Neural cell (in vitro differentiated cells): Measurements from ENCODE around the gene POLK. TPM values are rescaled to one million over a fixed set of nuclear protein-coding genes. Genes with fewer than 3 reads are reported as not detected.
"Not testable (repeated sequence)": the region's sequence is repeated elsewhere in the genome, so short reads cannot be mapped to it uniquely, and the experiment has no call there.

Experiments used
- H2AFZ ChIP-seq: fragments of 200-600, 300-800 bp; sonication (generic), shearing (Covaris generic); 2 replicates; pipeline ENCODE4 v1.6.0; 2014; ENCODE audit warnings: low read depth, mild to moderate bottlenecking, antibody characterized with exemption, low read length, moderate library complexity
- H3F3A ChIP-seq: fragments of 200-600 bp; shearing (Covaris generic); 2 replicates; pipeline ENCODE4 v1.6.1; 2016; ENCODE audit warnings: mild to moderate bottlenecking, moderate library complexity, mixed read lengths, antibody characterized with exemption, low read length; ENCODE audit not compliant: insufficient read depth, poor library complexity, severe bottlenecking
- H3K27ac ChIP-seq: fragments of 200-600, 300-800 bp; sonication (generic), shearing (Covaris generic); 2 replicates; pipeline ENCODE4 v1.5.1; 2014; ENCODE audit warnings: mild to moderate bottlenecking, low read length, moderate library complexity
- H3K27me3 ChIP-seq: fragments of 300-800, 200-600 bp; sonication (generic), shearing (Covaris generic); 2 replicates; pipeline ENCODE4 v1.6.0; 2014; ENCODE audit warnings: mild to moderate bottlenecking, low read depth, low read length, moderate library complexity; ENCODE audit not compliant: insufficient read depth
- H3K36me3 ChIP-seq: fragments of 300-800, 200-600 bp; sonication (generic), shearing (Covaris generic); 2 replicates; pipeline ENCODE4 v1.5.1; 2014; ENCODE audit warnings: mild to moderate bottlenecking, antibody characterized with exemption, low read length, moderate library complexity; ENCODE audit not compliant: insufficient read depth
- H3K4me2 ChIP-seq: fragments of 300-800, 200-600 bp; sonication (generic), shearing (Covaris generic); 2 replicates; pipeline ENCODE4 v1.6.0; 2014; ENCODE audit warnings: mild to moderate bottlenecking, low read length
- H3K4me3 ChIP-seq: fragments of 300-800, 200-600 bp; sonication (generic), shearing (Covaris generic); 2 replicates; pipeline ENCODE4 v1.5.1; 2014; ENCODE audit warnings: mild to moderate bottlenecking, low read length, moderate library complexity
- H3K79me2 ChIP-seq: fragments of 200-600 bp; shearing (Covaris generic); replicated peaks from 2 replicates; pipeline ENCODE4 v1.6.0; 2014; ENCODE audit warnings: mild to moderate bottlenecking, low read length, moderate library complexity; ENCODE audit not compliant: insufficient read depth
- H3K9ac ChIP-seq: fragments of 300-800, 200-600 bp; sonication (generic), shearing (Covaris generic); 2 replicates; pipeline ENCODE4 v1.6.1; 2016; ENCODE audit warnings: mild to moderate bottlenecking, low read length, mixed read lengths
- H3K9me2 ChIP-seq: fragments of 200-600 bp; shearing (Covaris generic); 2 replicates; pipeline ENCODE4 v1.6.1; 2016; ENCODE audit warnings: mild to moderate bottlenecking, low read length, mixed read lengths; ENCODE audit not compliant: insufficient read depth
- H3K9me3 ChIP-seq: fragments of 200-600, 300-800 bp; sonication (generic), shearing (Covaris generic); 2 replicates; pipeline ENCODE4 v1.6.1; 2016; ENCODE audit warnings: mild to moderate bottlenecking, mixed run types, low read length, moderate library complexity, mixed read lengths
- H4K20me1 ChIP-seq: fragments of 200-600 bp; shearing (Covaris generic); 2 replicates; pipeline ENCODE4 v1.6.1; 2016; ENCODE audit warnings: mild to moderate bottlenecking, mixed run types; ENCODE audit not compliant: insufficient read depth
- EP300 ChIP-seq: fragments of 450-650 bp; conservative IDR thresholded peaks from 2 replicates; pipeline ENCODE4 v1.6.1; 2014; ENCODE audit warnings: antibody characterized with exemption, mild to moderate bottlenecking, moderate library complexity; ENCODE audit not compliant: poor library complexity, severe bottlenecking
- EZH2 ChIP-seq: fragments of 200-600, 300-800 bp; shearing (Covaris generic), sonication (generic); IDR thresholded peaks from 2 replicates; pipeline ENCODE4 v1.6.1; 2014; ENCODE audit warnings: antibody characterized with exemption, low read length, borderline replicate concordance, mild to moderate bottlenecking; ENCODE audit not compliant: insufficient read depth, poor library complexity, severe bottlenecking
- MXI1 ChIP-seq: fragments of 450-650 bp; conservative IDR thresholded peaks from 2 replicates; pipeline ENCODE4 v1.6.1; 2014; ENCODE audit warnings: antibody characterized with exemption, mild to moderate bottlenecking; ENCODE audit not compliant: poor library complexity, severe bottlenecking
- POLR2AphosphoS5 ChIP-seq: IDR thresholded peaks from 2 replicates; pipeline ENCODE4 v1.6.1; 2012
- RAD21 ChIP-seq: fragments of 450-650 bp; conservative IDR thresholded peaks from 2 replicates; pipeline ENCODE4 v1.6.1; 2014; ENCODE audit warnings: antibody characterized with exemption, mild to moderate bottlenecking, moderate library complexity
- REST ChIP-seq: IDR thresholded peaks from 2 replicates; pipeline ENCODE4 v1.6.1; 2012; ENCODE audit warnings: borderline replicate concordance
- SMC3 ChIP-seq: fragments of 450-650 bp; conservative IDR thresholded peaks from 2 replicates; pipeline ENCODE4 v1.6.1; 2014; ENCODE audit warnings: antibody characterized with exemption, mild to moderate bottlenecking, moderate library complexity; ENCODE audit not compliant: poor library complexity
- TAF1 ChIP-seq: IDR thresholded peaks from 2 replicates; pipeline ENCODE4 v1.6.1; 2012; ENCODE audit warnings: low read depth
- polyA plus RNA-seq: library from polyadenylated mRNA; depleted of rRNA; stranded (reverse); fragments of >200 nt; gene quantifications from 2 replicates; pipeline ENCODE4 v1.2.3, GENCODE V29; 2014
- TF ChIP-seq, protein P1 (sequence below): fragments of 450-650 bp; IDR thresholded peaks from 2 replicates; pipeline ENCODE4 v1.5.1; 2014; ENCODE audit warnings: antibody characterized with exemption, mild to moderate bottlenecking, moderate library complexity; ENCODE audit not compliant: poor library complexity, severe bottlenecking

POLK gene
- polyA plus RNA-seq, 1 donor from 2014 or later = 36.4 TPM

DNA sequence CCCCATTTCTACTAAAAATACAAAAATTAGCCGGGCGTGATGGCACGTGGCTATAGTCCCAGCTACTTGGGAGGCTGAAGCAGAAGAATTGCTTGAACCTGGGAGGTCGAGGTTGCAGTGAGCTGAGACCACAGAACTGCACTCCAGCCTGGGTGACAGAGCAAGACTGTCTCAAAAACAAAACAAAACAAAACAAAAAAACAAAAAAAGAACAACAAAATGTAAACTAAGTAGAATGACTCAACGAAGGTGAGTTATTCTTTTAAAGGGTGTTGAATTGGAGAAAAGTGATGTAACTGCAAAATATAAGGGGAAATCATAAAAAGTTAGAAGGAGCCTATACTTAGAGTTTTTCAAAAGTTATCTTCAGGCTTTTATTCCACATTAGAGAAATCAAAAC, 6.6 kb upstream of the POLK start:
- not testable (repeated sequence) for H3F3A ChIP-seq, H3K36me3 ChIP-seq, H3K4me2 ChIP-seq, H3K9ac ChIP-seq, H3K27ac ChIP-seq, H3K9me2 ChIP-seq, H3K9me3 ChIP-seq, H3K4me3 ChIP-seq, H2AFZ ChIP-seq, H4K20me1 ChIP-seq, H3K27me3 ChIP-seq
- peaks cover 48% of the 10 kb centered on the region for H3K79me2 ChIP-seq

DNA sequence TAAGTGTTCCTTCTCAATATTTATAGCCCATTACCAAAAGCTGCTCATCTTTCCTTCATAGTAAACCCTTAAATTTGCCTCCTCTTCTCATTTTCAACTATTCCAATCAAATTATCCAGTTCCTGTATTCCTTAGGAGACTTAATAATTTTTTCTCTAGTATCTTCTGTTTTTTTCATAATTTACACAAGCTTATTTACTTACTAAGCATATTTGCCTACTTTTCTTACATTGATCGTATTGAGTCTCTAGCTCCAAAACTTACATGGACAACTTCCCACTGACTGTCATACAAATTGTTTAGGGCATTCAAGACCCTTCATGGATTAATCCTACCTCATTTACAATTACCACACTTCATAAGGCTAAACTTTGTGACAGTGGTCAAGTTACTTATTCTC, 3.9 kb upstream of the POLK start:
- TF ChIP-seq REST (no peak), SMC3 (no peak), EP300 (no peak), TAF1 (no peak), EZH2 (no peak), POLR2AphosphoS5 (no peak), MXI1 (no peak), RAD21 (no peak)
- TF ChIP-seq, protein P1, sequence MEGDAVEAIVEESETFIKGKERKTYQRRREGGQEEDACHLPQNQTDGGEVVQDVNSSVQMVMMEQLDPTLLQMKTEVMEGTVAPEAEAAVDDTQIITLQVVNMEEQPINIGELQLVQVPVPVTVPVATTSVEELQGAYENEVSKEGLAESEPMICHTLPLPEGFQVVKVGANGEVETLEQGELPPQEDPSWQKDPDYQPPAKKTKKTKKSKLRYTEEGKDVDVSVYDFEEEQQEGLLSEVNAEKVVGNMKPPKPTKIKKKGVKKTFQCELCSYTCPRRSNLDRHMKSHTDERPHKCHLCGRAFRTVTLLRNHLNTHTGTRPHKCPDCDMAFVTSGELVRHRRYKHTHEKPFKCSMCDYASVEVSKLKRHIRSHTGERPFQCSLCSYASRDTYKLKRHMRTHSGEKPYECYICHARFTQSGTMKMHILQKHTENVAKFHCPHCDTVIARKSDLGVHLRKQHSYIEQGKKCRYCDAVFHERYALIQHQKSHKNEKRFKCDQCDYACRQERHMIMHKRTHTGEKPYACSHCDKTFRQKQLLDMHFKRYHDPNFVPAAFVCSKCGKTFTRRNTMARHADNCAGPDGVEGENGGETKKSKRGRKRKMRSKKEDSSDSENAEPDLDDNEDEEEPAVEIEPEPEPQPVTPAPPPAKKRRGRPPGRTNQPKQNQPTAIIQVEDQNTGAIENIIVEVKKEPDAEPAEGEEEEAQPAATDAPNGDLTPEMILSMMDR = no peak
- Histone ChIP-seq H3K9me2 (no peaks in the 10 kb centered on the region), H3K27ac (no peak overlapping the region), H2AFZ (no peak overlapping the region), H3K79me2 (peaks cover 55% of the 10 kb centered on the region), H3K4me2 (no peak overlapping the region), H3K27me3 (no peaks in the 10 kb centered on the region), H3K36me3 (no peaks in the 10 kb centered on the region), H3K9ac (no peak overlapping the region), H3F3A (peaks cover 5% of the 10 kb centered on the region), H4K20me1 (no peaks in the 10 kb centered on the region), H3K4me3 (peak overlapping the region; percentile 87), H3K9me3 (no peaks in the 10 kb centered on the region)

- TF ChIP-seq REST (no peak), EP300 (no peak), POLR2AphosphoS5 (no peak), SMC3 (no peak), RAD21 (no peak), MXI1 (no peak), EZH2 (no peak), TAF1 (no peak)
- TF ChIP-seq, protein P1 = no peak
- H3K9me3 ChIP-seq = no peaks in the 10 kb centered on the region
- no peaks in the 10 kb centered on the region for H3K9me2 ChIP-seq
- no peak overlapping the region for H2AFZ ChIP-seq
- H3K9ac ChIP-seq = peak overlapping the region; percentile 94
- H3K4me3 ChIP-seq = peak overlapping the region; percentile 87
- no peaks in the 10 kb centered on the region for H3K36me3 ChIP-seq
- H3K27ac ChIP-seq = no peak overlapping the region
- H3K27me3 ChIP-seq = no peaks in the 10 kb centered on the region
- peaks cover 5% of the 10 kb centered on the region for H3F3A ChIP-seq
- H4K20me1 ChIP-seq = no peaks in the 10 kb centered on the region
- H3K79me2 ChIP-seq = peaks cover 72% of the 10 kb centered on the region
- H3K4me2 ChIP-seq = peak overlapping the region; percentile 81
These were observed 2.1 kb upstream of the POLK start for GRCh38 chr5:75509546-75509945.
